GM18526 (cell line): ENCODE measurements around the gene CDC42BPA.

Source experiments
- POLR2A ChIP-seq: IDR thresholded peaks from 3 replicates; pipeline ENCODE4 v1.6.1; 2011; ENCODE audit not compliant: insufficient read length; ENCODE audit errors: extremely low read depth

Gene CDC42BPA

GRCh38 chr1:227300682-227301081 lies 17.6 kb downstream of the CDC42BPA start:
- no peak for TF ChIP-seq POLR2A

DNA sequence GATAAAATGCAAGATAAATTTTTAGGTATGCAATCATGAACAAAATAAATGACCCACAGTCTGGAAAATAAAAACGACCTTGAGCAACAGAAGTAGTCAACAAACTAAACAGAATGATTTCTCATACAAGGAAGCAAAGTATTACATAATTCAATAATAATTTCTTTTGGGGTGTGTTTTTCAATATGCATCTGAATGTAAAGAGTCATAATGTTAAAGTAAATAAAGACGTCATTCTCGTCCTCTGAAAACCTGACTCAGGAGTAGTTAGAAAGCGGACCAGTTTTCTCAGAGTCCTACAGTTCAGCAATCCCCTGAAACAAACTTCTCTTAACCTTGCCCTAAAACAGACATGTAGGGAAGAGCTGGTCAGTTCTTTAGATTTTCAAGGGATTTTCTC lies 18.6 kb downstream of the CDC42BPA start:
- TF ChIP-seq POLR2A = no peak

GRCh38 chr1:227299241-227299627 lies 19.1 kb downstream of the CDC42BPA start:
- no peak for TF ChIP-seq POLR2A

- no peak for TF ChIP-seq POLR2A
Observed at GRCh38 chr1:227298512-227299240, 19.6 kb downstream of the CDC42BPA start.

GRCh38 chr1:227297073-227297793 lies 21.1 kb downstream of the CDC42BPA start:
- TF ChIP-seq POLR2A = no peak

- no peak for TF ChIP-seq POLR2A
Observed at GRCh38 chr1:227295609-227296008, 22.7 kb downstream of the CDC42BPA start.

GRCh38 chr1:227285745-227286144 lies 32.5 kb downstream of the CDC42BPA start:
- TF ChIP-seq POLR2A = no peak

DNA sequence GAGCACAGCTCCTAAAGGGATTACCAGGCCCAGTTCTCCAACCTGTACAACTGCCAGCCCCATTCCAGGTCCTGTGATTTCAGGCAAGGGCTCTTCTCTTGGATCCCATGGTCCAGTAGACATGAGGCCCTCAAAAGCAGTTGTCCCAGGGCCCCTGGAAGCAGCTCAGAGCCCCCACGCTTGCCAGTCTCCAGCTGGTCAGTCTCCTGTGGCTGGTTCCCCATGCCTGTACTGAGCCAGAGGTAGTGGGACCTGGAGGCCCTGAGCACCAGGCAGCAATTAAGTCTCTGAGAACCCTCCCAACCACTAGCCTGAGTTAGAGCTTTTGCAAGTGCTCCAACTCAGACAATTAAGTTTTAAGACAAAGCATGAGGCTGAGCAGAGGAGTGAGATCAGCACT lies 36.9 kb downstream of the CDC42BPA start:
- TF ChIP-seq POLR2A = no peak

DNA sequence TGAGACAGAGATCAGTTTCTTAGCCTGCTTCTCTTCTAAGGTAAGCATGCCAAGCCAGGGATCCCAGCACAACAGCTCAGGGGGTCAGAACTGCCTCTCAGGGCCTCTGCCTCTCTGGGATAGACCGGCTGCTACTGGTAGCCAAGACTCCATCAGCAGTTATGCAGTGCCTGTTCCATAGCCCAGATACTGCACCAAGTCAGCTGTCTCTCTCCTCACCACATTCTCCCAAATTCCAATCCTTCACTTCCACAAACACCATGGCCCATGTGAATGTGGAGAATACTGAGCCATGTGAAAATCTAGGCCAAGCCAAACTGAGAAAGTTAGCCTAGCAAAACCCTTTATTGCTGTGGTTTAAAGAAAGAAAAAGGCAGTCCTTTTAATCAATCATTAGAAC lies 37.5 kb downstream of the CDC42BPA start:
- TF ChIP-seq POLR2A = no peak

- no peak for TF ChIP-seq POLR2A
Observed at GRCh38 chr1:227273557-227273956, 44.7 kb downstream of the CDC42BPA start.

GRCh38 chr1:227272428-227272827 lies 45.9 kb downstream of the CDC42BPA start:
- no peak for TF ChIP-seq POLR2A

DNA sequence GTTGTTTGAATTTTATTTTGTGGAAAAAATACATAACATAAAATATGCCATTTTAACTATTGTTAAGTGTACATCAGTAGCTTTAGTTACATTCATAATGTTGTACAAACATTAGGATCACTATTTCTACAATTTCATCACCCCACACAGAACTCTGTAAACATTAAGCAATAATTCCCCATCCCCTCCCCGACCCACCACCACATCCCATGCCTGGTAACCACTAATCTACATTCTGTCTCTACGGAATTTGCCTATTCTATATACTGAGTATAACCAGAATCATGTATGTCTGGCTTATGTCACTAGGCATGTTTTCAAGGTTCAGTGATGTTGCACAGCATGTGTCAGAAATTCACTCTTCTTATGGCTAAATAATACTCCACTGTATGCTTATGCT lies 47.7 kb downstream of the CDC42BPA start:
- TF ChIP-seq POLR2A = no peak

DNA sequence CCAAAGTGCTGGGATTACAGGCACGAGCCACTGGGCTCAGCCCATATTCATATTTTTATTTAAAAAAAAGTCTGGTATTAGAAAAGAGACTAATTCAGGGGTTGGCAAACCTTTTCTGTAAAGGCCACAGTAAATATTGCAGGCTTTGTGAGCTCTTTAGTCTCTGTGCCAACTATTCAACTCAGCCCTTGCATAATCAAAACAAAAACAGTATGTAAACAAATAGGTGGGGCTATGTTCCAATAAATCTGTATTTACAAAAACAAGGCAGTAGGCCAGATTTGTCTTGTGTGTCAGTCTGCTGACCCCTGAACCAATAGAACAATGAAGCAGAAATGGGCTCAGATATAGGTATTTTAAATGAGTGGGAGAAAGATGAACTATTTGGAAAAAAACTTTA lies 49.3 kb downstream of the CDC42BPA start:
- TF ChIP-seq POLR2A = no peak

GRCh38 chr1:227265891-227266290 lies 52.4 kb downstream of the CDC42BPA start:
- TF ChIP-seq POLR2A = no peak

DNA sequence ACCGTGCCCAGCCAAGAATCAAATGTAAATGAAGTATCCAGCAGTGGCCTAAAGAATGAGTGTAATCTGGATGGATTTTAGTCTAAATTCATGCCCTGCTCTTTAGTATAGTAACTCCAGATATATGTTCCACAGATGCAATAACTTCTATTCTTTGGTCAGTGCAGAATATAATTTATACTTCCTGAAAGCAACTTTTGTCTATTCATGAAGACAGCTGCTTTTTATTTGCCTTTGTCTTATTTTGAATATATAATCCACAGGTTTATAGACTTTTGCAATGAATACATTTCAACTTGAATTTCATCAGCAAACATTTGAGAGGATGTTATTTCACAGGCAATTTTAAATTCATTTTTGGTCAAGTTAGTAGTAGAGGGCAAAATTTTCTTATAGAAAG lies 54.4 kb downstream of the CDC42BPA start:
- TF ChIP-seq POLR2A = no peak

DNA sequence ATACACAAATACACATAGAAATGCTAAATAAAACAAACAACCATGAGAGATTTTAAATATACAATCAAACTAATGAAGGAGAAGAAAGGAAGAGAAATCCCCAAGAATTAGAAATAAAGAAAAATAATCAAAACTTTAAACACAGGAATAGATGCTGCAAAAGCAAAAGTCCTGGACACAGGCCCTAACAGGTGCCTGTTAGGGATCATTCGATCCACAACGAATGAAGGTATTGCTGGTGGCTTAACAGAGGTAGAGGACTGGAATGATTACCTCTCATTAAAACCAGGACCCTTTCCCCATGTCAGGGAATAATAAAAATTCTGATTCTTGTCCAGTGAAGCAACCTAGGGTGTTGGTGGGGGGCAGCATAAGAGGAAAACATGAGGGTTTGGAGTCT lies 56.8 kb downstream of the CDC42BPA start:
- no peak for TF ChIP-seq POLR2A

GRCh38 chr1:227260433-227260832 lies 57.9 kb downstream of the CDC42BPA start:
- TF ChIP-seq POLR2A = no peak
